T-cell (primary cell): ENCODE data around the gene LARP4. TPM values are rescaled to one million over a fixed set of nuclear protein-coding genes. Genes with fewer than 3 reads are reported as not detected.
A peak's percentile ranks its signal among the peaks of the same experiment; 100 is the strongest.
"Not testable (repeated sequence)": the region's sequence is repeated elsewhere in the genome, so short reads cannot be mapped to it uniquely, and the experiment has no call there.

Source experiments
- ATAC-seq, 4 experiments: fragments of 200-7000 bp in 3 of 4; fragments of 150-1000 bp in 1 of 4; cut with Tn5 transposase; replicated peaks in 1 of 4; 1 replicate in 3 of 4; 2 replicates in 1 of 4; pipeline ENCODE4 v1.10.0; 2021; ENCODE audit warnings: moderate library complexity in 3 of 4, mild to moderate bottlenecking in 2 of 4, moderate number of reproducible peaks in 1 of 4
- CTCF ChIA-PET, 2 donors: fragments of 300-600 bp; sonication (Branson Sonifier 250); formaldehyde crosslinking; loops; one replicate each; lab custom pipeline; 2022; ENCODE audit warnings: antibody characterized with exemption in 2 of 2; lab: Charles Lee
- POLR2A ChIA-PET, 2 donors: fragments of 300-600 bp; sonication (Branson Sonifier 250); formaldehyde crosslinking; loops; one replicate each; lab custom pipeline; 2022; ENCODE audit warnings: antibody characterized with exemption in 2 of 2; lab: Charles Lee
- DNase-seq, 35 experiments: peaks; one replicate each; pipeline versions ENCODE4 v3.0.0 to v3.0.0-alpha.2; 2013 to 2023
- H3K27ac ChIP-seq: one replicate; pipeline ENCODE4 v1.5.1; 2013; ENCODE audit warnings: low read length
- H3K27me3 ChIP-seq, 2 experiments: replicated peaks in 1 of 2; 1 replicate in 1 of 2; 2 replicates in 1 of 2; pipeline versions ENCODE4 v1.6.1 to v1.7.0; 2013; ENCODE audit warnings: low read length in 1 of 2, mixed read lengths in 1 of 2; ENCODE audit not compliant: control insufficient read depth in 2 of 2, insufficient read depth in 2 of 2; ENCODE audit errors: extremely low read depth in 1 of 2
- H3K36me3 ChIP-seq, 2 donors: 1 replicate in 1 of 2; 2 replicates in 1 of 2; pipeline versions ENCODE4 v1.6.1 to v1.7.0; 2013; ENCODE audit warnings: low read length in 1 of 2; ENCODE audit not compliant: control insufficient read depth in 2 of 2, insufficient read depth in 1 of 2; ENCODE audit errors: extremely low read depth in 1 of 2
- H3K4me1 ChIP-seq, 2 experiments: 1 replicate in 1 of 2; 2 replicates in 1 of 2; pipeline versions ENCODE4 v1.6.1 to v1.7.0; 2013; ENCODE audit warnings: low read length in 2 of 2, mixed read lengths in 1 of 2; ENCODE audit not compliant: insufficient read depth in 2 of 2, control insufficient read depth in 1 of 2; ENCODE audit errors: extremely low read depth in 1 of 2
- H3K4me3 ChIP-seq, 2 donors: 1 replicate in 1 of 2; 2 replicates in 1 of 2; pipeline versions ENCODE4 v1.5.1 to v1.7.0; 2013; ENCODE audit warnings: mild to moderate bottlenecking in 2 of 2, low read length in 1 of 2, moderate library complexity in 1 of 2; ENCODE audit not compliant: control insufficient read depth in 1 of 2; ENCODE audit errors: extremely low read depth in 1 of 2
- H3K9me3 ChIP-seq: 2 replicates; pipeline ENCODE4 v1.7.0; 2013
- H3K27ac Mint-ChIP-seq, 2 donors: one replicate each; pipeline ENCODE4 v1.8.0; 2020 to 2021; ENCODE audit warnings: mild to moderate bottlenecking in 2 of 2, mixed read lengths in 2 of 2
- H3K27me3 Mint-ChIP-seq, 2 donors: one replicate each; pipeline ENCODE4 v1.8.0; 2021 to 2022; ENCODE audit warnings: mixed read lengths in 2 of 2
- H3K36me3 Mint-ChIP-seq: one replicate; pipeline ENCODE4 v1.8.0; 2021; ENCODE audit warnings: mixed read lengths
- H3K4me1 Mint-ChIP-seq, 3 donors: one replicate each; pipeline ENCODE4 v1.8.0; 2020 to 2022; ENCODE audit warnings: mixed read lengths in 3 of 3, mild to moderate bottlenecking in 1 of 3
- H3K4me3 Mint-ChIP-seq, 3 donors: one replicate each; pipeline ENCODE4 v1.8.0; 2020 to 2022; ENCODE audit warnings: mild to moderate bottlenecking in 3 of 3, mixed read lengths in 3 of 3, moderate library complexity in 3 of 3
- H3K9me3 Mint-ChIP-seq, 3 donors: one replicate each; pipeline ENCODE4 v1.8.0; 2020 to 2022; ENCODE audit warnings: mixed read lengths in 3 of 3
- WGBS: methylation state at CpG from one replicate; pipeline ENCODE4 v1.1.5; 2013; ENCODE audit warnings: missing lambda C conversion rate; ENCODE audit not compliant: insufficient coverage; 5-methylcytosine and 5-hydroxymethylcytosine counted together
- total RNA-seq, 35 experiments: library from RNA in 6 of 35; stranded (reverse) in 6 of 35; fragments of 120-200 nt in 1 of 35; gene quantifications; one replicate each; pipeline versions ENCODE4 v1.2.1 to v1.2.4 and lab custom pipeline; 2013 to 2026

Gene LARP4
- total RNA-seq, 5 donors from 2014 or later (not counting 1 experiment from before 2014, with no cell fraction given), result 22.2 to 38.8 (median 36.7) TPM

DNA sequence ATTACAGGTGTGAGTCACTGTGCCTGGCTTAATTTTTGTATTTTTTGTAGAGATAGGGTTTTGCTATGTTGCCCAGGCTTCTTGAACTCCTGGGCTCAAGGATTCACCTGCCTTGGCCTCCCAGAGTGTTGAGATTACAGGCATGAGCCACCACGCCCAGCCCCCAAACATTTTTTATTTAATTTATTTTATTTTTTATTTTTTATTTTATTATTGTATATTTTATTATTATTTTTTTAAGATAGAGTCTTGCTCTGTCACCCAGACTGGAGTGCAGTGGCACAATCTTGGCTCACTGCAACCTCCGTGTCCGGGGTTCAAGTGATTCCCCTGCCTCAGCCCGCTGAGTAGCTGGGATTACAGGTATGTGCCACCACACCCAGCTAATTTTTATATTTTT lies 121.1 kb downstream of the LARP4 start:
- not testable (repeated sequence) for H3K27ac ChIP-seq, H3K36me3 ChIP-seq, H3K4me3 ChIP-seq, H3K9me3 ChIP-seq, H3K4me3 Mint-ChIP-seq, H3K27me3 ChIP-seq, H3K27me3 Mint-ChIP-seq, DNase-seq, H3K9me3 Mint-ChIP-seq, ATAC-seq
- ChIA-PET POLR2A (interaction anchor here in 1 of 2 donors (0.6 kb wide), 1 partner anchor 12 kb away, joined by 5 read pairs; no protein-coding TSS in a partner anchor), CTCF (interaction anchor here in 1 of 2 donors (0.7 kb wide), 1 partner anchor 10 kb away, joined by 5 read pairs; no protein-coding TSS in a partner anchor)
- peaks cover 24% of the 10 kb centered on the region for H3K36me3 Mint-ChIP-seq
- H3K27ac Mint-ChIP-seq, result peak overlapping the region; percentile 42 to 87
- H3K4me1 ChIP-seq, result peaks cover 37 to 51% of the 10 kb centered on the region in 2 experiments
- peaks cover 49 to 65% (median 61%) of the 10 kb centered on the region in 3 donors for H3K4me1 Mint-ChIP-seq
- no CpG with 5 or more reads among the region's 4 CpGs for WGBS

DNA sequence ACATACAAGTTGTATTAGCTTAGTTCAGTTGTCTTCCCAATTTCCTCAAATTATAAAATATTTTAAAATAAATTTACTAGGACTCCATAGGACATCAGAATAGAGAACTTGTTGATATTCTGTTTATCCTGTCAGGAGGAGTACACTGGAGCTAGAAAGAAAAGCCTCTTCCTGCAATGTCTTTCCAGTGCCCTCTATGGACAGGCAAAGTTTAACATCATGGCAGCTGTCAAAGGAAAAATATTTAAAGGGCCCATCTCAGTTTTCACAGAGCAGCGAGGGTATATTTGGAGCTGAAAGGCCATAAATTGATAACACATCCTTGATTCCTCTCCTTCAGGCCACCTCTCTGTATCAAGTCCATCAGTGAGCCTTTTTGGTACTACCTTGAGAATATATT lies 123.1 kb downstream of the LARP4 start:
- ChIA-PET POLR2A (interaction anchor here (0.6 to 0.9 kb wide), 3 partner anchors 16 to 559 kb away, joined by 3 to 6 read pairs (median 4); no protein-coding TSS in a partner anchor), CTCF (interaction anchor here (0.5 to 0.6 kb wide), 2 partner anchors 45 to 678 kb away, joined by 3 to 4 read pairs; no protein-coding TSS in a partner anchor)
- H3K9me3 ChIP-seq, result no peaks in the 10 kb centered on the region
- no peaks in the 10 kb centered on the region for H3K27me3 ChIP-seq
- no peak overlapping the region for H3K27ac ChIP-seq
- H3K4me3 ChIP-seq, result no peak overlapping the region
- ATAC-seq, result no peak
- Mint-ChIP-seq H3K9me3 (no peaks in the 10 kb centered on the region), H3K4me3 (no peak overlapping the region), H3K27me3 (no peaks in the 10 kb centered on the region), H3K27ac (no peak overlapping the region), H3K36me3 (peaks cover 24% of the 10 kb centered on the region), H3K4me1 (peaks cover 66 to 72% (median 66%) of the 10 kb centered on the region in 3 donors)
- peaks cover 32 to 45% of the 10 kb centered on the region in 2 experiments for H3K4me1 ChIP-seq
- DNase-seq, result no peak
- H3K36me3 ChIP-seq, result peaks cover 6 to 9% of the 10 kb centered on the region in 2 donors
- no CpG with 5 or more reads among the region's 1 CpG for WGBS

GRCh38 chr12:50524621-50525020 lies 123.9 kb downstream of the LARP4 start:
- POLR2A ChIA-PET, result interaction anchor here in 1 of 2 donors (0.6 to 0.9 kb wide), 2 partner anchors 16 to 645 kb away, joined by 3 read pairs; no protein-coding TSS in a partner anchor
- no peaks in the 10 kb centered on the region for H3K27me3 ChIP-seq

GRCh38 chr12:50525422-50525821 lies 124.7 kb downstream of the LARP4 start:
- CTCF ChIA-PET, result interaction anchor here in 1 of 2 donors (0.6 kb wide), 2 partner anchors 95 to 403 kb away, joined by 3 to 4 read pairs; no protein-coding TSS in a partner anchor
- Mint-ChIP-seq H3K4me3 (no peak overlapping the region), H3K27ac (peak overlapping the region; percentile 56 to 59), H3K36me3 (peaks cover 24% of the 10 kb centered on the region), H3K9me3 (no peaks in the 10 kb centered on the region), H3K4me1 (peaks cover 59 to 63% (median 61%) of the 10 kb centered on the region in 3 donors), H3K27me3 (no peaks in the 10 kb centered on the region)
- Histone ChIP-seq H3K27me3 (no peaks in the 10 kb centered on the region), H3K4me1 (peaks cover 25 to 41% of the 10 kb centered on the region in 2 experiments), H3K9me3 (no peaks in the 10 kb centered on the region), H3K27ac (no peak overlapping the region), H3K4me3 (no peak overlapping the region), H3K36me3 (peaks cover 6 to 9% of the 10 kb centered on the region in 2 donors)
- DNase-seq (no peak), ATAC-seq (no peak)
- POLR2A ChIA-PET, result interaction anchor here in 1 of 2 donors (0.6 to 0.7 kb wide), 2 partner anchors 18 to 1444 kb away, joined by 5 read pairs; no protein-coding TSS in a partner anchor
- 100% methylated on average over 2 of the region's 2 CpGs for WGBS

More at GRCh38 chr12:50524621-50525020, 123.9 kb downstream of the LARP4 start:
- Mint-ChIP-seq H3K27ac (peak overlapping the region in 1 of 2 donors; percentile 41), H3K36me3 (peaks cover 24% of the 10 kb centered on the region), H3K27me3 (no peaks in the 10 kb centered on the region), H3K4me3 (no peak overlapping the region), H3K4me1 (peaks cover 67 to 71% (median 69%) of the 10 kb centered on the region in 3 donors), H3K9me3 (no peaks in the 10 kb centered on the region)
- Histone ChIP-seq H3K36me3 (peaks cover 6 to 9% of the 10 kb centered on the region in 2 donors), H3K4me1 (peaks cover 30 to 46% of the 10 kb centered on the region in 2 experiments), H3K4me3 (no peak overlapping the region), H3K27ac (no peak overlapping the region), H3K9me3 (no peaks in the 10 kb centered on the region)
- 100% methylated on average over 1 of the region's 2 CpGs for WGBS
- no peak for ATAC-seq
- CTCF ChIA-PET, result no interaction called here
- DNase-seq, result no peak

- H3K36me3 ChIP-seq, result peaks cover 6 to 9% of the 10 kb centered on the region in 2 donors
- H3K4me3 ChIP-seq, result no peak overlapping the region
- H3K4me1 ChIP-seq, result peaks cover 23 to 42% of the 10 kb centered on the region in 2 experiments
- ChIA-PET CTCF (no interaction called here), POLR2A (no interaction called here)
- peaks cover 46 to 50% (median 50%) of the 10 kb centered on the region in 3 donors for H3K4me1 Mint-ChIP-seq
- DNase-seq (no peak), ATAC-seq (no peak)
- no peaks in the 10 kb centered on the region for H3K9me3 ChIP-seq
- no peak overlapping the region for H3K27ac Mint-ChIP-seq
- H3K27ac ChIP-seq, result no peak overlapping the region
- no peak overlapping the region for H3K4me3 Mint-ChIP-seq
- WGBS, result 100% methylated on average over 1 of the region's 5 CpGs
- no peaks in the 10 kb centered on the region for H3K9me3 Mint-ChIP-seq
- H3K27me3 Mint-ChIP-seq, result no peaks in the 10 kb centered on the region
- no peaks in the 10 kb centered on the region for H3K27me3 ChIP-seq
- peaks cover 22% of the 10 kb centered on the region for H3K36me3 Mint-ChIP-seq
Observed at GRCh38 chr12:50527359-50527726, 126.7 kb downstream of the LARP4 start.

GRCh38 chr12:50528800-50529199 lies 128.1 kb downstream of the LARP4 start:
- Mint-ChIP-seq H3K27ac (peak overlapping the region; percentile 87 to 89), H3K27me3 (no peaks in the 10 kb centered on the region), H3K4me3 (peak overlapping the region in 1 of 3 donors; percentile 47), H3K4me1 (peaks cover 38 to 45% (median 44%) of the 10 kb centered on the region in 3 donors), H3K36me3 (peaks cover 14% of the 10 kb centered on the region), H3K9me3 (no peaks in the 10 kb centered on the region)
- Histone ChIP-seq H3K36me3 (peaks cover 6 to 9% of the 10 kb centered on the region in 2 donors), H3K9me3 (no peaks in the 10 kb centered on the region), H3K27ac (no peak overlapping the region), H3K4me3 (no peak overlapping the region), H3K27me3 (no peaks in the 10 kb centered on the region), H3K4me1 (peaks cover 36 to 54% of the 10 kb centered on the region in 2 experiments)
- DNase-seq (no peak), ATAC-seq (no peak)
- ChIA-PET POLR2A (no interaction called here), CTCF (no interaction called here)
- no CpG with 5 or more reads among the region's 1 CpG for WGBS
